Stimulated activated CD4-positive, alpha-beta T cell treated with anti-CD3 and anti-CD28 coated beads, Interleukin-4, amount 100 ng/mL, for 48 hours (primary cell): ENCODE results near the gene PLA2G4F.
"Not testable (repeated sequence)": the region's sequence is repeated elsewhere in the genome, so short reads cannot be mapped to it uniquely, and the experiment has no call there.

Experiments
- DNase-seq, 2 donors: peaks; one replicate each; pipeline ENCODE4 v3.0.0-alpha.2; 2020; ENCODE audit warnings: low read depth in 2 of 2

Gene PLA2G4F

GRCh38 chr15:42100021-42100800 is 56.2 kb downstream of the PLA2G4F start:
- no peak for DNase-seq

- no peak for DNase-seq
Measured at GRCh38 chr15:42097018-42097417, 59.4 kb downstream of the PLA2G4F start.

- no peak for DNase-seq
Measured at GRCh38 chr15:42094512-42094963, 61.9 kb downstream of the PLA2G4F start, which contains the start of gene PLA2G4D. TSS of gene PLA2G4D (minus strand) at chr15:42094562. CDS start at chr15:42094459, 103 bp downstream.

GRCh38 chr15:42093966-42094365 is 62.5 kb downstream of the PLA2G4F start:
- DNase-seq: no peak

- DNase-seq: peak in 1 of 2 donors; percentile 11
Measured at GRCh38 chr15:42092398-42093318, 63.8 kb downstream of the PLA2G4F start.

- DNase-seq: not testable (repeated sequence)
Measured at GRCh38 chr15:42091753-42092397, 64.6 kb downstream of the PLA2G4F start.

GRCh38 chr15:42090781-42091180 is 65.7 kb downstream of the PLA2G4F start:
- no peak for DNase-seq

- no peak for DNase-seq
Measured at GRCh38 chr15:42090370-42090769, 66.1 kb downstream of the PLA2G4F start.

- no peak for DNase-seq
Measured at GRCh38 chr15:42089942-42090341, 66.5 kb downstream of the PLA2G4F start.
